HG03139 (cell line): ENCODE results near the gene TBRG4.
"Not testable (repeated sequence)": the region's sequence is repeated elsewhere in the genome, so short reads cannot be mapped to it uniquely, and the experiment has no call there.

Experiments used
- ATAC-seq: cut with Tn5 transposase; IDR thresholded peaks from one replicate; pipeline ENCODE4 v1.9.1; 2021; ENCODE audit not compliant: unreplicated experiment

Gene TBRG4

GRCh38 chr7:45118292-45118691 is 6.8 kb upstream of the TBRG4 start:
- no peak for ATAC-seq

GRCh38 chr7:45117582-45117981 is 6.1 kb upstream of the TBRG4 start:
- no peak for ATAC-seq

DNA sequence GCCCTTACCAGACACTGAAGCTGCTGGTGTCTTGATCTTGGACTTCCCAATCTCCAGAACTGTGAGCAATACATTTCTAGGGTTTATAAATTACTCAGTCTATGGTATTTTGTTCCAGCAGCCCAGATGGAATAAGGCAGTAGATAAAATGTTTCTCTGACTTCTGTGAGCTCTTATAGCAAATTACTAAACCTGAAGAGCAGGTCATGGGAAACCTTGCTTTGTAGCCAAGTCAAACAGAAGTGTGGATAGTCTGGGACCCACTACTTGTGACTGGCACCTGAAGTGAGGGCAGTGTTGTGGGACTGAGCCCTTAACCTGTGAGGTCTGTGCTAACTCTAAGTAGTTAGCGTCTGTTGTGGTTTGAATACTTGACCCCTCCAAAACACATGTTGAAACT is 4.6 kb upstream of the TBRG4 start:
- no peak for ATAC-seq

DNA sequence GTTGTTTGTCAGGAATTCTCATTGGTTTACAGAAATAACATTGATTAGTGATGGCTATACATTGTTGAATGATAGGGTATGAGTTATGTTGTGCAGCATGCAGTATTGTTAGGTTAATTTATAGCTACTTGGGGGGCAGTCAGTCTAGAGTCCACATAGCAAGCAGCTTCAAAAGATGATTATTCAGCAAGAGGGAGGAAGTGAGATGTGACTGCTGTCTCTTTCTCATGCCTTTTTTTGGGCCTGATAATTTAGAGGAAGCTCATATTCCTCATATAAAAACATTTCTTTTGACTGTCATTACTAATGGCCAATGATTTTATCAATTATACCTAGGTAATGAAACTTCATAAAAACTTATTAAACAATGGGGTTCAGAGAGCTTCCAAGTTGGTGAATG is 3.4 kb upstream of the TBRG4 start:
- ATAC-seq: no peak

- not testable (repeated sequence) for ATAC-seq
Observed at GRCh38 chr7:45114257-45114656, 2.8 kb upstream of the TBRG4 start.

GRCh38 chr7:45112648-45113047 is 1.2 kb upstream of the TBRG4 start:
- ATAC-seq: no peak

GRCh38 chr7:45108863-45109262 is 2.6 kb downstream of the TBRG4 start:
- ATAC-seq: no peak

DNA sequence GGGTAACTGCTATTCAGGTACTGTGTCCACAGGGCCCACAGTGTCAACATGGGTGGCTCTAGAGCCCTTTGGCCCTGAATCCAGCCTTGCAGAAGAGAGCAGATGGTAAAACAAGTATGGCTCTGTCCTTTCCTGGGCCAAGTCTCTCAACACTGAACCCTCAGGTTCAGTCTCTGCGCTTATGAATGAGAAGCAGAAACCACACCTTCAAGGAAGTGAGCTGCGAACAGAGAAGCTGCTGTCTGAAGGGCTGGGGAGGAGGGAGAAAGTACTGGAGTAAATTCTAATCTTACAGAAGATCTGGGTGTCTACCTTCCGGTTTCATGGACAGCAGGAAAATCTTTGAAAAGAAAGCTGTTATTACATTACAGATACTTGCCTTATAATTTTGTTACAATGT is 4.1 kb downstream of the TBRG4 start:
- ATAC-seq: no peak

GRCh38 chr7:45106820-45107219 is 4.7 kb downstream of the TBRG4 start:
- no peak for ATAC-seq

DNA sequence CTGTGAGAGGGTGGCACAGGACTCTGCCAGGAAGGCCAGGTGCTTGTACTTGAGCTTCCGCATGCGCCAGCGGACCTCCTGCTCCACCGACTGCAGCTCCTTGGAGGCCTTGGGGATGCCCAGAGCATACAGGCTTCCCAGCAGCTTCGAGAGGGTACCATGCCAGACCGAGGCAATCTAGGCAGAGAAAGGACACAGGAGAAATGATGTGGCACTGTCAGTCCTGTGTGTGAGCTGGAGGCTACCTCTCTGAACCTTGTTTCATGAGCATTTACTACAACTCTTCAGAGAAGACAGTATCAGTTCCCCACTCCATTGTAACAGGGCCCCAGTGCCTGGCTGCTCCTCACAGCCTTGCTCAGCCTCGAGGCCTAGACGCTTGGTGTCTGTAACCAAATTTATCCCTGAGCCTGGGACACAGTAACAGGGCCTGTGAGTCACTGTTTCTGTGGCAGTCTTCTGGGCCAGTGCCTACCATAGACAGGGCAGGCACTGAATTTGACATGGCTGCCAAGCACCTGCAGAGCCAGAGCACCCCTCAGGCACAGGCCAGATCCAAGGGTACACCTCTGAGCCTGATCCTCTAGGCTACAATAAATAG is 5.8 kb downstream of the TBRG4 start:
- no peak for ATAC-seq

DNA sequence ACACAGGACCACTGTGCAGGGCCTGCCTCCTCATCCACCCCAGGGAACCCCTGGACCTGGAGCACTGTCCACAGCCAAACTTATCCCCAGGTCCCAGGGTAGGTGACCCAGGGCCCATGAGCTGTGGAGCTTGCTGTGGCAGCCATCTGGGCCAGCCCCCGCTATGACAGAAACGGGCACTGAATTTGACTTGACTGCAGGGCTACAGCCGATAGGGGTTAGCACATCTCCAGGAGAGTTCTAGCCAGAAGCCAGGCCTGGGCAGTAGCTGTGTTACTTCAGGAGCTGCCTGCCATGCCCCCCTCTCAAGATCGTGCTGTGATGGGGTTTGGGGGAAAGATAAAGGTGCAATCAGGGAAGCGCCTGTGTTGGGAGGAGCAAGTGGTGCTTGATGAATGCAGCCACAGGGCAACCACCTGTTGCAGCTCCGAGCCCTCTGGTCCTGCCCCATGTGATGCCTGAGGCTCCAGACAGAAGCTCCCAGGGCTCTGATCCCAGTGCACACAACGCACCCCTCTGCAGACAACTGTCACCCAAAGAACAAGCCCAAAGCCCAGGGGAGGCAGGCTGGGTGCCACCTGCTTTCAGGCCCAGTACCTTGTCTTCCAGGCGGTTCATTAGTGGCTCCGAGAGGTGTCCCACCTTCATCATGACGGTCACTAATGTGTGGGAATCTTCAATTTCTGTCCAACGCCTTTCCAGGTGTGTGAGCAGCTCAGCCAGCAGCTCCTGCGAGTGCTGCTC is 6.5 kb downstream of the TBRG4 start:
- no peak for ATAC-seq

GRCh38 chr7:45103958-45104843 is 7.3 kb downstream of the TBRG4 start:
- ATAC-seq: no peak

DNA sequence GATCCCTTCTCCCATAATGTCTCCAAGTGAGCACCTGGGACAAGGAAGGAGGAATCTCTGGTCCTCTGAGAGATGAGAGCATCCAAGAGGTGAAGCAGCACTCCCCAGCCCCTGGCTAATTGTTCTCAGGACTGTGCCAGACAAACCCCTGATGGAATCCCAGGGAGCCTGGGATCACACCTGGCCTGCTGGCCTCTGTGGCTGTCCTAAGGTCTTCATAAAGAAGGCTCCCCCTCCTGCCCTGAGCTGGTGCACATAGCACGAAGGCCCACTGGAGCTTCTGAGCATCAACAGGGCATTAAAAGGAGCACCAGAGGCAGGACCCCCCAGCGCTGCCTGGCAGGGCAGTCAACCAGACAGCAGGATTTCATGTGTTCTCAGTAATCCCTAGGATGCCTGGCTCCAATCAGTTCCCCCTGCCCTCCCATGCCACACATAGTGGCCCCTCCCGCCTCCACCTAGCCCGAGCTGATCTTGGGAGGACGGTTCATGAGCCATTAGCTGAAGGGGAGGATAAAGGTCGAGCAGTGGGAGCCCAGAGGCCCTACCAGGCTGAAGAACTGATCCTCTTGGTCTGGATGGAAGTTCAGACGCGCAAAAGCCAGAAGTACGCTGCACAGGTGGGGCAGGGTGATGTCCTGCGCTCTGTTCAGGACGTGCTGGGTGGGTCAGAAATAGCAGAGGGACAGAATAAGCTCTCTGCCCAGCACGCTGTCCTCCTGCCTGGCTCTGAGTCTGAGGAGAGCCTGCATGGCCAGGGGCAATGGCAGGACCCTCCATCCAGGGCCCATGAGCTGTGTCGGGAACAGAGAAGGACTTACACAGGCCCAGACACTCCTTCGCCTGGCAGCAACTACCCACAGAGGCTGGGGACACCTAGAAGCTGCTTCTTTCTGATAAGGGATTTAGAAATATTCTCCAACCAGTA is 8.4 kb downstream of the TBRG4 start:
- ATAC-seq: no peak

- no peak for ATAC-seq
Observed at GRCh38 chr7:45101748-45102147, 9.7 kb downstream of the TBRG4 start.

GRCh38 chr7:45100761-45101480 is 10.6 kb downstream of the TBRG4 start:
- no peak for ATAC-seq

DNA sequence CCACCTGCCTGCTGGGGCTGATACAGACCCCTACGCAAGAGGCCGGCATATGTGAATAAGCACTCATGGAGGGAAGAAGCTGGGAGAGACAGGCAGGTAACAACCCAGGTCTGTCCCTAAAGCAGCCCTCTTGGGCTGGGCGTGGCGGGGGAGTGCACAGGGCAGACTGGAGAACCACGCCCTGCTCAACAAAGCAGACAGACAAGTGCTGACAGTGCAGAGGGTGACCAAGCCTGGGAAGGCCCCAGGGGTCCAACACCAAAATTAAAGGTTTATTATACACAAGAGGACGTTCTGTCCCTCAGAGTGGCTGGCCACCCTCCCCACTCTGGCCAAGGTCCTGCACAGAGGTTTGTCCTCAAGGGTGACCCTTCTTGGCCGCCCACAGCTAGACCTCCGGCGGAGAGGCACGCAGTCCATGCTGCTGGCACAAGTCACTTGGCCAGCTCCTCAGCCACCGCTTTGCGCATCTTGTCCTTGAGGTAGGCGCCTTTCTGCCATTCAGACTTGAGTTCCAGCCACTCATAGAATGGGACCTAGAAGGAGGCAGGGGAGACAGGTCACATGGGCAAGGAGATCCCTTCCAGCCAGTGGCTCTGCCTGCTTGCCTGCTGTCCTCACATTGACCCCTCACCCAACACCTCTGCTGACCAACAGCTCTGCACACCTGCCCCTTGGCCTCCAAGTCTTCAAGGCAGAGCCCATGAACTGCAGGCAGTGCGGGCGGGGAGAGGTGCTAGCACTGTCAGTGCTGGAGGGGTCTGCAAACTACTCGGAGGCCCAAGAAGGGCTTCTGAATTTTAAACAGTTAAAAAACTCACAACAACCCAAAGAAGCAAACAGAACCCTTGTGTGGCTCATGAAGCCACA is 11.4 kb downstream of the TBRG4 start:
- ATAC-seq: no peak

DNA sequence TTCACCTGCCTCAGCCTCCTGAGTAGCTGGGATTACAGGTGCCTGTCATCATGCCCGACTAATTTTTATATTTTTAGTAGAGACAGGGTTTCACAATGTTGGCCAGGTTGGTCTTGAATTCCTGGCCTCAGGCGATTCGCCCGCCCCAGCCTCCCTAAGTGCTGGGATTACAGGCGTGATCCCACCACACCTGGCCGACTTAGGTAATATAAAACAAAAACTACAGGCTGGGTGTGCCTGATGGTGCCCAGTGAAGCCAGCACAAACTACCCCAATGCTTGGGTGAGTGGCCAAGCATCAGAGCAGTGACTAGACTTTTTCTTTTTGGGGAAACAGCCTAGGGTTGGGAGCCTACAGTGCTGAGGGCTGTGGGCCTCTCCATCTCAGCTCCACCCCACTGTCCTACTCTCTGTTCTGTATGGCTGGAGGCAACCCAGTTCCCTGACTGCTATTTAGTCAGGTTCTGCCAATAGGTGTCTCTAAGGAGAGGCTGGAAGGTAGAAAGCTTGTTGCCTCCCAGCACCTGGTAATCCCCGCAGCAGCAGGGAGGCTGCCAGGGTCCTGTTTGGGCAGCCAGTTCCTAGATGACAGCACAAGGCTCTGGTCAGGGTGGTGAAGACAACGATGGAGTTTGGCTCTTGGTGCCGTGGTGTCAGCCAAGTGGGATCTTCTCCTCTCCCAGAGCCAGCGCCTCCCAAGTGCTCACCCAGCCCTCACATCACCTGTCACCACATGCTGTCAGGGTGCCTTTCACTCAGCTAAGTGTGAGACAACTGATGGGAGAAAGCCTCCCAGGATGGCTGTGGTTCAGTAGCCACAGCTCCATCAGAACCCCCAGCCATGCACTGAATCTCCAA is 12.3 kb downstream of the TBRG4 start:
- no peak for ATAC-seq

- no peak for ATAC-seq
Observed at GRCh38 chr7:45092931-45093235, 18.6 kb downstream of the TBRG4 start.
